GM10266 (cell line): ENCODE measurements around the gene NEURL1B.

Experiments
- DNase-seq: peaks from one replicate; pipeline ENCODE4 v3.0.0; 2012; ENCODE audit errors: extremely low spot score
- TF ChIP-seq, protein P1 (sequence below): IDR thresholded peaks from 2 replicates; pipeline ENCODE4 v1.5.1; 2012; ENCODE audit warnings: mild to moderate bottlenecking, low read depth; ENCODE audit not compliant: control insufficient read depth, insufficient read depth; ENCODE audit errors: missing control alignments

The NEURL1B gene

DNA sequence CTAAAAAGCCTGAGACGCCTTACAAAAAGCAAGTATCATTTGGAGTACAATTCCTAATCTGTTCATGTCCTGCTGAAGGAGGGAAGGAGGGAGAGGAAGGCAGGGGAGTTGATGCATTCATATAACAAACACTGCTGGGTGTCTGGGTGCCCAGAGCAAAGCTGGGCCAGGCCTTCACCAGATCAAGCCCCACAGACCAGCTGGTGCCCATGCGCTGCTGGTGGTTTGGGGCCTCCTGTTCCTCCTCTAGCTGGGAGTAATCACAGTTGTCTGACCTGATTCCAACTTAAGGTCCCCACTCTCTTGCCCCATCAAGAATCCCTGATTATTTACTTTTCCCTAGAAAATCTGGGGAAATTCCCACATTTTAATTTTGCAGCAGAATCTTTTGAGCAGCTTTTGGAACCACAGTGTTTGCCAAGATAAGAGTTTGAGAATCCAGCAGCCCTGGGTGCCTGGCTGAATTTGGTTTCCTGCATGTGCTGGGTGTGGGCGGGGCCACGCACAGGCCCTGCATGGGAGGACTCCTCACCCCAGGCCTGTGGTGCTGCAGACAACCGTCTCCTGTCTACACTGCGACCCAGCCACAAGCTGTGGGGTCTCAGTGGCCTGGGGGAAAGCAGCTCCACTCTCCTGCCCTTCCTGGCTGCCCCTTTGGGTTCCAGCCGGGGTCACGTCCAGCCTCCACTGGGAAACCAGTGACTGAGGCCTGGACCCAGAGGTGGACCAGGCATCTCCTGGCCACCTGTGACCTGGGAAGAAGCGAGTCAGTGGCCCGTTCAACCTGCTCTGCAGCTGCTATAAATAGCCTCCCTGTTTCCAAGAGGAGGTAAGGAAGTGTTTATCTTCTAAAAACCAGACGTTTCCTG lies 47.5 kb downstream of the NEURL1B start:
- peak; percentile 64 for DNase-seq
- TF ChIP-seq, protein P1, sequence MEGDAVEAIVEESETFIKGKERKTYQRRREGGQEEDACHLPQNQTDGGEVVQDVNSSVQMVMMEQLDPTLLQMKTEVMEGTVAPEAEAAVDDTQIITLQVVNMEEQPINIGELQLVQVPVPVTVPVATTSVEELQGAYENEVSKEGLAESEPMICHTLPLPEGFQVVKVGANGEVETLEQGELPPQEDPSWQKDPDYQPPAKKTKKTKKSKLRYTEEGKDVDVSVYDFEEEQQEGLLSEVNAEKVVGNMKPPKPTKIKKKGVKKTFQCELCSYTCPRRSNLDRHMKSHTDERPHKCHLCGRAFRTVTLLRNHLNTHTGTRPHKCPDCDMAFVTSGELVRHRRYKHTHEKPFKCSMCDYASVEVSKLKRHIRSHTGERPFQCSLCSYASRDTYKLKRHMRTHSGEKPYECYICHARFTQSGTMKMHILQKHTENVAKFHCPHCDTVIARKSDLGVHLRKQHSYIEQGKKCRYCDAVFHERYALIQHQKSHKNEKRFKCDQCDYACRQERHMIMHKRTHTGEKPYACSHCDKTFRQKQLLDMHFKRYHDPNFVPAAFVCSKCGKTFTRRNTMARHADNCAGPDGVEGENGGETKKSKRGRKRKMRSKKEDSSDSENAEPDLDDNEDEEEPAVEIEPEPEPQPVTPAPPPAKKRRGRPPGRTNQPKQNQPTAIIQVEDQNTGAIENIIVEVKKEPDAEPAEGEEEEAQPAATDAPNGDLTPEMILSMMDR = no peak

DNA sequence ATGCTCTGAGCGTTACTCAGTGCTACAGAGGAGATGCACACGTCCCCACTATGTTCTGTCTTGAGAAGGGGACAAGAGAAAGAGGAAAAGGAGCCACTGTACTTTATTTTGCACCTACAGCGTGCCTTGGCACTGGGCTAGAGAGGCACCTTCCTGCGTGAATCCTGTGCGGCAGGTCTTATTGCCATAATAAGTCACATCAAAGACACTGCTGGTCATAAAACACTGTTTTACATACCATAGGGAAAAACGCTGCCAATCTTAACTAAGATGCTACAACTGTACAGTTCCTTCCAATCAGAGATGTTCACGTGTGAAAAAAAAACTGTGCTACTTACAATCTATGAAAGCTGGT lies 48.1 kb downstream of the NEURL1B start:
- no peak for DNase-seq
- TF ChIP-seq, protein P1 = no peak

DNA sequence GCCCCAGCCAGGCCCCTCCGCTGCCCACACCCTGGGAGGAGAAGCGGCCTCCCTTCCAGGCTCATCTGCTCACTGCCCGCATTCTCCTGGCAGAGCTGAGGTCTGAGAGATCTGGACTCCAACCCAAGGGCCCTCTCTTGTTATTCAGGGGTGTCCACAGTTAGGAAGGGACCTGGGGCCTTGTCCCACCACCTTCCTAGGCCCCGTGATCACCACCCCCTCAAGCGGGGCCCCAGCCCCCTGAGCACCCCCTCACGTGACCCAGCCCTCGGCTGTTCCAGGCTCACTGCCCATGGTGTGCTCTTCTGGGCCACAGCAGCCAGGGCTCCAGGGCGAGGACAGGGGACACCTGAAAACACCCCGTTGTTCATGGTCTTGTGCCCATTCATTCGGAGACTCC lies 48.7 kb downstream of the NEURL1B start:
- DNase-seq = no peak
- TF ChIP-seq, protein P1 = no peak

DNA sequence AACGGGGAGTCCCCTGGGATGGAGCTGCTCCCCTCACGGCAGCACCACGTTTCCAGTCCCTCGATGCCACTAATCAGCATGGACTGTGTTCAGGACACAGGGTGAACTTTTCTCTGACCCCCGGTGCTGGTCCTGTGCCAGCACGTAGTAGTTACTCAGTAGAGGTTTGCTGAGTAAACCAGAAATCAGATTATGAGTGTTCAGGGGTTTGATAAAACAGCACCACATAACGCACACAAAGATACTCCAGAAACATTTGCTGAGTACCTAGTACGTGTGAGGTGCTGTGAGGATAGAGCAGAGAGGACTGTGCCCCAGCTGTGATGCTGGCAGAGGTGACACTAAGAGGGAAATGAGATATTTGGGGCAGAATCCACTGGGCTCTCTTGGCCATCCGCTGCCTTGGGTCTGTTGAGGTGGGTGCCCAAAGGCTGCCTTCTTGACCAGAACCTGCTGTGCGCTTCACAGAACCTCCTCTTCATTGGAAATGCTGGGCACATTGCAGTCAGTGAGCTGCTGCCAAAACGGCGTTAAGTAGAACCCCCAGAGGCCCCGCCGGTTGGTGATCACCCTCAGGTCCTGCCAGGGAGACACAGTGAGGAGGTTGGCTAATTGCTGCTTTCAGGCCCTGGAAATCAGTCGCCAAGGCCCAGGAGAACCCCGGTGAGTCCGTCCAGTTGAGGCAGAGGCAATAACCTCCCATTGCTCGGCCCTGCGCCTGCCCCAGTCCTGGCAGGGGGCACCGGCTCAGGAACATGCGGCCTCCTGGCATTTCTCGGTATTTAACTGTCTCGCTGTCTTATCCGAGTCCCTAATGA lies 49.4 kb downstream of the NEURL1B start:
- DNase-seq = peak; percentile 59
- TF ChIP-seq, protein P1 = no peak

DNA sequence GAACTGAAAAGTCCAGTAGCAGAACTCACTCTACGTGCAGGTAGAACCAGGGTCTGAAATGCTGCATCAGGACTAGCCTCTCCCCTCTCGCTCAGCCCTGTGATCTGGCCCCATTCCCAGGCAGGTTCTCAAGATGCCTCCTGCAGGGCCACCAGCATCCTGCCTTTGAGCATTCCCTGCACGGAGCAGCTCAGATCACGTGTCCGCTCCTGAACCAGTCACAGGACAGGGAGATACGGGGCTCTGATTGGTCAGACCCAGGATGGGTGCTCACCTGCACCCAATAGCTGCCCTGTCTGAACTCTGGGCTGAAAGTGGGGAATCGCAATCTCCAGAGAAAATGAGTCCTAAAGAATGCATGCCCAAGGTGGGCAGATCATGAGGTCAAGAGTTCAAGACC lies 50.8 kb downstream of the NEURL1B start:
- no peak for DNase-seq
- TF ChIP-seq, protein P1 = no peak

DNA sequence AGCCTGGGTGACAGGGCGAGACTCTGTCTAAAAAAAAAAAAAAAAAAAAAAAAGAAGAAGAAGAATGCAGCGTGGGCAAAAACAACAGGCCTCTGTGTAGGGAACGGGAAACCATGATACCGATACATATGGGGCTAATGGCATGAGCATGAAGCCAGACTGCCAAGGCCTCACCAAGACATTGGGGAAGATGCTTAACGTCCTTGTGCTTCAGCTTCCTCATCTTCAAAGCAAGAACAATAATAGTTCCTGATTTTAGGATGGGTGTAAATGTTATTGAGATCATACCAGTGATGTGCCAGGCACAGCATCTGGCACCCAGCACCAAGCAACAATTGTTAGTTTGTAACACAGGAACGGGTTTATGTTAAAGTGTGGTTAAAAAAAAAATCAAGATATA lies 51.4 kb downstream of the NEURL1B start:
- DNase-seq = no peak
- TF ChIP-seq, protein P1 = no peak

DNA sequence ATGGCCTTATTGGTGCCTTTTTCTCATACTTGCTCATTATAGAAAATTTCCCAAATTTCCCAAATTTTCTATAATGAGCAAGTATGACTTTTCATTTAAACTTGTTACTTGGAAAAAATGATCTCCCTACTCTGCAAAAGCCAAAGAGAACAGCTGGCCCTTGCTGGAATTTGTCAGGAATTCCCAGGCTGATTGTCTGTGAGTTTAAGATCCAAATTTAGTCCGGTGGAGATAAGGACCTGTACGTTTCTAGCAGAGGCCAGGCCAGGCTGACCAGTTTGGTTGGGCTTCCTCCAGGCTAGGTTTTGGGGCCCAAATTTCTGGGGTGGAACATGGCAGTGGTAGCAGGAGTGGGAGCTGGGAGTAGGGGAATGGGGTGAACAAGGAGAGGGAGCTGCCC lies 51.9 kb downstream of the NEURL1B start:
- no peak for DNase-seq
- TF ChIP-seq, protein P1 = no peak
